ENCODE results near the gene TAS1R2. TPM values are rescaled to one million over a fixed set of nuclear protein-coding genes. Genes with fewer than 3 reads are reported as not detected.

TAS1R2 gene
- not detected for total RNA-seq

GRCh38 chr1:18859560-18859959 is at the start of gene TAS1R2:
Gene TAS1R2 (minus strand): TSS chr1:18859660. CDS start chr1:18859660, 0 bp downstream.
- Mint-ChIP-seq H3K36me3 (no peaks in the 10 kb centered on the region), H3K27me3 (peaks cover 1% of the 10 kb centered on the region), H3K27ac (no peak within 1 kb of the TSS), H3K4me1 (no peaks in the 10 kb centered on the region), H3K9me3 (no peaks in the 10 kb centered on the region), H3K4me3 (no peak within 1 kb of the TSS)
- no peak for DNase-seq
- POLR2A ChIA-PET, result no interaction called here
- ATAC-seq (ENCODE audit: low read depth), result no peak

DNA sequence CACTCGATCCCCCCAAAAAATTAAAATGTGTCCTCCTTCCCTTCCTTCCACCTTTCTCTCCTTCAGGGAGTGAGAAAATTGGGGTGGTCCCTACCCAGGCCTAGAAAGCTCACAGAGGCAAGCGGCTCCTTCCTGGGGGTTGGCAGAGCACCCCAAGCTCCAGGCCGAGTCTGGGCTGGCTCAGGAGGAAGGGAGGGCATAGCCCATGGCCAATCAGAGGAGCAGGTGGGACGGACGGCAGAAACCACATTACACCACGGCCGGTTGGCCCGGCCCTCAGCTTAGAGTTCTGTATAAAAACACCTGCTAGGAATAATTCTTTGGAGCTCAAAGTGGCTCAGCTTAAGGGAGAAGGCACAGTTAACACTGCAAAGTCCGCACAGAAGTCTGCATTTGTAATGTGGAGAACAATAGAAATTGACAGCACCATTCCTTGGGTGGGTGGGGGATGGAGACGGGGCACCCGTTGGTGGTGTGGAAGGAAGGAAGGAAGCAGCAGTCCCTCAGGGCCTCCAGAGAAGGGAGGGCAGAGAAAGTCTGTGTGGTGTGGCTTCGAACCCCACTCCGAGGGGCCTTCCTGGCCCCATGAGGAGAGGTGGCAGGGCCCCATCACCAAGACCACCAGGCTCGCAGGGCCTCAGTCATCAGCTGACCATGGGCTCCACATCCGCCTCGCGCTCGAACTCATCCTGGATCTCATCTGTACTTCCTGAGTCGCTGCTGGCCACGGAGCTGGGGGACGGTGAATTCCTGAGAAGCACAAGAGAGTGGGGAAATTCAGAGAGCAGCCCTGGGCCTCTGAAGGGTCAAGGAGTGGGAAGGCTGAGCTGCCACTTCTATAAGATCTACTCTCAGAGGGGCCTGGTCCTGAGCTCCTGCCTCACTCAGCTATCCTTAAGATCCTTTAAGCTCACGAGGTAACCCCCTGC is 48.7 kb upstream of the TAS1R2 start:
- H3K4me3 Mint-ChIP-seq, result no peak overlapping the region
- POLR2A ChIA-PET, result interaction anchor here (1.0 to 1.1 kb wide), 2 partner anchors 18 to 334 kb away, joined by 3 to 4 read pairs; no protein-coding TSS in a partner anchor
- H3K4me1 Mint-ChIP-seq, result peaks cover 8% of the 10 kb centered on the region
- peaks cover 8% of the 10 kb centered on the region for H3K36me3 Mint-ChIP-seq
- no peak overlapping the region for H3K27ac Mint-ChIP-seq
- ATAC-seq (ENCODE audit: low read depth), result no peak
- no peak for DNase-seq
- no peaks in the 10 kb centered on the region for H3K27me3 Mint-ChIP-seq
- no peaks in the 10 kb centered on the region for H3K9me3 Mint-ChIP-seq

DNA sequence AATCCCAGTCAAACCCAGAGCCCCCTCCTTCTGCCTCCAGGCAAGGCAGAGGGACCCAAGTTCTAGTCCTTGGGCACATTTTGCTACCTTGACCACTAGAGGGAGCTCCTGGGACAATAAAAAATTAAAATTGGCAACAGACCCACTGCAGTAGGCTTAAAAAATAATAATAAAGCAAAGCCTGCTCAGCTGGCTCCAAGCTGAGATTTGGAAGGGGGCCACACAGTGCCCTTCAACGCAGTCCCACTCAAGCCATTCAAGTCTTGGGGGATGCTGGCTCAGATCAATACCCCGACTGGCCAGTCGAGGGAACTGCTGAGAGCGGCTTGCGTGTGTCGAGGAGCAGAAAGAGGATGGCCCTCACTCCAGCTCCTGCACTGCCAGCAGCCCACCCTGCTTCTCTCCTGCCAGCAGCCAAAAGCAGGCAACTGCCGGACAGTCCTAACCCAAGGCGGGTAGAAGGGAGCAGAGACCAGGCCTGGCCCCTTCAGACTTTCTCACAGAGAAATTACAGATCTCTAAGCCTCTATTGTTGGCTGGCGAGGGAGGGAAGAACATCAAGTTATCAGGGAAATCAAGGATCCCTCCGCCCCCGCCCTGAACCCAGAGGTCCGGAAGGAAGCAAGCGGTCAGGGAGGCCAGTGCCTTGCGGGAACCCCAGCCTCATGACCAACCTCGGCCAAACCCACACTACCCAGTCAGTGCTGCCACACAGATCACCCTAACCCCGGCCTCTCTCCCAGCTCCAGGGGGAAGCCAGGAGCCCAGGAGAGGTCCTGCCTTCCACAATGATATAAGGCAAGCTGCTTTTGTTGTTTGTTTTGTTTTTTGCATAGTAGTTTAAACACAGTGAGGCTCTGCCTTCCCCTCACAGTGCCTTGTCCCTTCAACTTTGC is 47.8 kb upstream of the TAS1R2 start:
- H3K4me3 Mint-ChIP-seq, result no peak overlapping the region
- POLR2A ChIA-PET, result interaction anchor here (0.8 to 1.1 kb wide), 3 partner anchors 19 to 335 kb away, joined by 3 to 4 read pairs (median 3); no protein-coding TSS in a partner anchor
- H3K27ac Mint-ChIP-seq, result no peak overlapping the region
- H3K36me3 Mint-ChIP-seq, result peaks cover 8% of the 10 kb centered on the region
- H3K27me3 Mint-ChIP-seq, result no peaks in the 10 kb centered on the region
- DNase-seq (peak; percentile 48), ATAC-seq (ENCODE audit: low read depth) (no peak)
- H3K9me3 Mint-ChIP-seq, result no peaks in the 10 kb centered on the region
- peaks cover 7% of the 10 kb centered on the region for H3K4me1 Mint-ChIP-seq

GRCh38 chr1:18903291-18903756 is 43.9 kb upstream of the TAS1R2 start:
- POLR2A ChIA-PET, result interaction anchor here (0.9 to 1.5 kb wide), 6 partner anchors 19 to 172 kb away, joined by 3 to 14 read pairs (median 4); no protein-coding TSS in a partner anchor
- ATAC-seq (ENCODE audit: low read depth) (no peak), DNase-seq (no peak)
- H3K4me3 Mint-ChIP-seq, result peak overlapping the region; percentile 96
- peak overlapping the region; percentile 94 for H3K27ac Mint-ChIP-seq
- no peaks in the 10 kb centered on the region for H3K9me3 Mint-ChIP-seq
- peaks cover 12% of the 10 kb centered on the region for H3K27me3 Mint-ChIP-seq
- no peaks in the 10 kb centered on the region for H3K36me3 Mint-ChIP-seq
- H3K4me1 Mint-ChIP-seq, result peaks cover 23% of the 10 kb centered on the region

DNA sequence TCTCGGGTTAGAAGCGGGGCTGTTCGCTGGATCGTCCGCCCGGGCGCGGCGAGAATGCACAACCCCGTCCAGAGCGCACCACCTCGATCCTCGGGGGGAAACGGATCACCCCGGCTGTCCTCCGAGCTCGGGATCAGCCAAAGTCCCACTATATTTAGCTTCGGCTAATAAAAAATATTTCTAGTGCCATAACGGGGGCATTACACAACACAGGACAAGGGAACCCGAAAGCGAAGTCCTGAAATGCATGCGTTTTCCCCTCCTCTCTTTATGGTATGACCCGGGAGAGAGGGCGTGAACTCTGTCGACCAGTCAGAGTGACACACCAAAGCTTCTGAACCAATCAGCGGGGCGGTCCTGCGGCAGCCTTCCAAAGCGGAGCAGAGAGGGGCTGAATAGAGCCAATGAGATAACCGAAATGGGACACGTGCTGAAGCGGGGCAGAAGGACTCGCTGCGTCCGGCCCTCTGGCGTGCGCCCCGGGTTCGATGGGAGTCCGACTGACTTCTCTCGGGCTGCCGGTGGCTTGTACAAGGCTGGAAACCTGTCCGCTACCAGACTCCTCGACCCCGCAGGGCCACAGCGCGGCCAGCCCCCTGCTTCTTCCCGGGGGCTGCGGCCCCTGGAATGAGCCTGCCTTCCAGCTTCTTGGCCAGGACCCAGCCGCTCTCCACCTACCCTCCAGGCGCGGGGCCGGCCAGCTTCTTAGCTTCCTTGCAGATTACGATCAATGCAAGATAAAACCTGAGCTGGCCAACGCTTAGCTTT is 43.2 kb upstream of the TAS1R2 start, which contains the start of gene ALDH4A1:
Gene ALDH4A1 (minus strand): TSS at position 33 of the 768 bp plus-strand sequence. CDS start 32 bp downstream, at position 1.
- Mint-ChIP-seq H3K27me3 (peaks cover 12% of the 10 kb centered on the region), H3K9me3 (no peaks in the 10 kb centered on the region), H3K36me3 (no peaks in the 10 kb centered on the region), H3K4me3 (peak within 1 kb of the TSS; percentile 96), H3K27ac (peak within 1 kb of the TSS; percentile 94), H3K4me1 (peaks cover 22% of the 10 kb centered on the region)
- DNase-seq (peak; percentile 84), ATAC-seq (ENCODE audit: low read depth) (peak; percentile 99)
- POLR2A ChIA-PET, result interaction anchor here (0.9 to 1.5 kb wide), 6 partner anchors 19 to 172 kb away, joined by 3 to 14 read pairs (median 4); no protein-coding TSS in a partner anchor

- H3K27ac Mint-ChIP-seq, result peak overlapping the region; percentile 94
- DNase-seq (no peak), ATAC-seq (ENCODE audit: low read depth) (no peak)
- POLR2A ChIA-PET, result interaction anchor here (1.2 to 1.5 kb wide), 5 partner anchors 18 to 173 kb away, joined by 3 to 14 read pairs (median 4); no protein-coding TSS in a partner anchor
- H3K9me3 Mint-ChIP-seq, result no peaks in the 10 kb centered on the region
- H3K4me3 Mint-ChIP-seq, result peak overlapping the region; percentile 96
- no peaks in the 10 kb centered on the region for H3K36me3 Mint-ChIP-seq
- H3K4me1 Mint-ChIP-seq, result peaks cover 22% of the 10 kb centered on the region
- H3K27me3 Mint-ChIP-seq, result peaks cover 12% of the 10 kb centered on the region
Observed at GRCh38 chr1:18901952-18902522, 42.6 kb upstream of the TAS1R2 start.

GRCh38 chr1:18901147-18901951 is 41.9 kb upstream of the TAS1R2 start:
- Mint-ChIP-seq H3K4me3 (peak overlapping the region; percentile 96), H3K9me3 (no peaks in the 10 kb centered on the region), H3K27me3 (peaks cover 12% of the 10 kb centered on the region), H3K27ac (peak overlapping the region; percentile 81), H3K4me1 (peaks cover 22% of the 10 kb centered on the region), H3K36me3 (no peaks in the 10 kb centered on the region)
- no peak for DNase-seq
- no peak for ATAC-seq (ENCODE audit: low read depth)
- POLR2A ChIA-PET, result no interaction called here

- Mint-ChIP-seq H3K4me1 (peaks cover 22% of the 10 kb centered on the region), H3K36me3 (no peaks in the 10 kb centered on the region), H3K9me3 (no peaks in the 10 kb centered on the region), H3K4me3 (no peak overlapping the region), H3K27ac (no peak overlapping the region), H3K27me3 (peaks cover 12% of the 10 kb centered on the region)
- ATAC-seq (ENCODE audit: low read depth) (no peak), DNase-seq (no peak)
- POLR2A ChIA-PET, result no interaction called here
Observed at GRCh38 chr1:18900303-18900841, 40.9 kb upstream of the TAS1R2 start.

DNA sequence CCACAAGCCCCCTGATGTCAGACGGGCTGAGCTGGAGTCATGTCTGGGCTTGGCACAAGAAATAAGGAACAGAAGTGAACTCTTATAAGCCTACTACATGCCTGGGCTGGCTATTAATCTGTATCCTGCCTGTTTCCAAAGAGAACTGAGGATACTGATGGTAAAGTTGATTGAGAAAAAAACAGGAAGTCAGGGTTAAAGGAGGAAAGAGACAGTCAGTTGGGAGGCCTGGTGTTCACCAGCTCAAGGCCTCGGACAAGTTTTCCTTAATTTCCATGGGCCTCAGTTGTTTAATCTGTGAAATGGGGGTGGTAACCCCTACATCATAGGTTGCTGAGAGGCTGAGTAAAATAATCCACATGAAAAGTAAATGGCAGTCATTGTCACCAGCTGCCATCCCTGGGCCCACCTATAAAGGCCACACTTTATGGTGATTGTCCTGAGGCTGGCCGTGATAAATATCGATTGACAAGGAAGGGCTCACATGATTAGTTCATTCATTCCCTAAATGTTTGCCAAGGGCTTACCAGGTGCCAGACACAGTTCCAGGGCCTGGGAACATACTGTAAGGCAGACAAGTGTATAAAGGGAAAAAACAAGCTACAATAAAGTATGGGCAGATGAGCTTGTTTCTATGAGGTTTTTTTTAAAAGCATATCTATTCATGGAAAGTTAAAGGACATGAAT is 40.0 kb upstream of the TAS1R2 start:
- ATAC-seq (ENCODE audit: low read depth), result no peak
- Mint-ChIP-seq H3K9me3 (no peaks in the 10 kb centered on the region), H3K27ac (no peak overlapping the region), H3K4me3 (no peak overlapping the region), H3K4me1 (peaks cover 22% of the 10 kb centered on the region), H3K36me3 (no peaks in the 10 kb centered on the region), H3K27me3 (peaks cover 12% of the 10 kb centered on the region)
- POLR2A ChIA-PET, result interaction anchor here (0.9 kb wide), 1 partner anchor 175 kb away, joined by 3 read pairs; no protein-coding TSS in a partner anchor
- DNase-seq, result no peak

- H3K9me3 Mint-ChIP-seq, result no peaks in the 10 kb centered on the region
- H3K36me3 Mint-ChIP-seq, result no peaks in the 10 kb centered on the region
- H3K4me3 Mint-ChIP-seq, result no peak overlapping the region
Observed at GRCh38 chr1:18898567-18898966, 39.1 kb upstream of the TAS1R2 start.

GRCh38 chr1:18895317-18895716 is 35.9 kb upstream of the TAS1R2 start:
- no peak overlapping the region for H3K4me3 Mint-ChIP-seq
- peaks cover 7% of the 10 kb centered on the region for H3K4me1 Mint-ChIP-seq
- DNase-seq (no peak), ATAC-seq (ENCODE audit: low read depth) (no peak)
- no peaks in the 10 kb centered on the region for H3K9me3 Mint-ChIP-seq
- no peaks in the 10 kb centered on the region for H3K36me3 Mint-ChIP-seq
- POLR2A ChIA-PET, result no interaction called here
- H3K27me3 Mint-ChIP-seq, result no peaks in the 10 kb centered on the region
- no peak overlapping the region for H3K27ac Mint-ChIP-seq

More at GRCh38 chr1:18898567-18898966, 39.1 kb upstream of the TAS1R2 start:
- ATAC-seq (ENCODE audit: low read depth) (no peak), DNase-seq (no peak)
- H3K27ac Mint-ChIP-seq, result no peak overlapping the region
- POLR2A ChIA-PET, result no interaction called here
- peaks cover 20% of the 10 kb centered on the region for H3K4me1 Mint-ChIP-seq
- H3K27me3 Mint-ChIP-seq, result peaks cover 12% of the 10 kb centered on the region

Measured in activated naive CD8-positive, alpha-beta T cell treated with anti-CD3 and anti-CD28 coated beads, Interleukin-2, amount 10 ng/mL, durations not matched to agents 7 days and 5 days (primary cell).